GM21381 (cell line): ENCODE data around the gene IGSF5.
"Not testable (repeated sequence)": the region's sequence is repeated elsewhere in the genome, so short reads cannot be mapped to it uniquely, and the experiment has no call there.

ENCODE experiments used
- ATAC-seq: cut with Tn5 transposase; IDR thresholded peaks from one replicate; pipeline ENCODE4 v1.9.1; 2021; ENCODE audit warnings: mild to moderate bottlenecking, moderate library complexity; ENCODE audit not compliant: unreplicated experiment

IGSF5 gene

GRCh38 chr21:39744883-39745282 is at the start of gene IGSF5:
IGSF5 (plus strand) TSS chr21:39745183; CDS start chr21:39745510, 327 bp downstream.
- not testable (repeated sequence) for ATAC-seq

- no peak for ATAC-seq
Observed at GRCh38 chr21:39696196-39696595, 48.8 kb upstream of the IGSF5 start.

- no peak for ATAC-seq
Observed at GRCh38 chr21:39696618-39697017, 48.4 kb upstream of the IGSF5 start.

DNA sequence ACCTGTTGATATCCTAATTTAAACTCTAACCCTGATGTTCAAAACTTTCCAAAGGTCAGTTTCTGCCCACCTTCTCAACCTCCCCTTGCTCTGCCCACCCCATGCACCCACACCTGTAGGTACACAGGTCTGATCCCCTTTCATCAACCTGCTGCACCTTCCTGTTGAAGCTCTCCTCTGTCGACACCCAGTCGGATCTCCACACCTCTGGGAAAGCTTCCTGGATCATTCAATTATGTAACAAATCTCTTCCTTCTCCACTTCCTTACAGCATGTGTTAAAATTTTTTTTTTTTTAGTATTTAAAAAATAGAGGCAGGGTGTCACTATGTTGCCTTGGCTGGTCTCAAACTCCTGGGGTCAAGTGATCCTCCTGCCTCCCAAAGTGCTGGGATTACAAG is 44.7 kb upstream of the IGSF5 start:
- no peak for ATAC-seq

DNA sequence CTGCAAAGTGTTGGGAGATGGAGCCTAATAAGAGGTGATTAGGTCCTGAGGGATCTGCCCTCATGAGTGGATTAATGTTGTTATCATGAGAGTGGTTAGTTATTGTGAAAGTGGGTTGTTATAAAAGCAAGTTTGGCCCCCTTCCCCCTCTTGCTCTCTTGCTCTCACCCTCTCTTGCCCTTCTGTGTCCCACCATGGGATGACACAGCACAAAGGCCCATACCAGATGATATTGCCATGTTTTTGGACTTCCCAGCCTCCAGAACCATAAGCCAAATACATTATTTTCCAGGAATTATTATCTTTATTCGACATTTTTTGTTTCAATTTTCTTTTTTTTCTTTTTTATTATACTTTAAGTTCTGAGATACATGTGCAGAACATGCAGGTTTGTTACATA is 41.4 kb upstream of the IGSF5 start:
- ATAC-seq, result no peak

GRCh38 chr21:39705849-39706248 is 39.1 kb upstream of the IGSF5 start:
- ATAC-seq, result no peak

DNA sequence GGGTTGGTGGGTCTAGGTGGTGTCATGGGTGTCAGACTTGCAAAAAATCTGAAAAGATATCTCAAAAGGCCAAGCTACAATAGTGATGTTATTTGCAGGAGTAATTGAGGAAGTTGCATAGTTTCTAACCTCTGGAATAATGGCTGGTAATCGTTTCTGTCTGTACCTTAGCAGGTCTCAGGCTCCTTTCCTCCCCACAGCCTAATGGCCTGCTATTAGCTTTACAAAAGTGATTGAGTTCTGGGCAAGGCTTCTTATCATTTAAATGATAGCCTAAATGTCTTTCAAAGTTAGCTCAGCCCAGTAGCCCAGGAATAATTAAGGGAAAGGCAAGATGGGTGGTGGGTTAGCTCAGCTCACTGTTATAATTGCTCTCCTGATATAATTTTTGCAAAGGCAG is 37.7 kb upstream of the IGSF5 start:
- ATAC-seq, result no peak

DNA sequence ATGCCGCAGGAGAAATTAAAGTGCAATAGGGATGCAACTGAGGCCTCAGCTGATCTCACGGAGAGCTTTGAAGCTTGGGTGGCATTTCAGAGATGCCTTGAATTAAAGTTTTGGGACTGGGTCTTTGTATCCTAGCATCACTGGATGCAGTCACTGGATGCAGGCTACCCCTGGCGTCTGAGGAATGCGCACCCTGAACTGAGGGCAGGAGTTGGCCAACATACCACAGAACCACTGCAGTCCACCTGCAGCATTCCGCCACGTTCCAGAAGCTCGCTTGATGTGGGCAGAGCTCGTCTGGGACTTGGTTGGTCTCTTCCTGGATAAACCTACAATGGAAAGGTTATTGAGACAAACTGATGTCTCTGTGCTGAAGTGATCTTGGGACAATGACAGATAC is 34.1 kb upstream of the IGSF5 start:
- no peak for ATAC-seq

DNA sequence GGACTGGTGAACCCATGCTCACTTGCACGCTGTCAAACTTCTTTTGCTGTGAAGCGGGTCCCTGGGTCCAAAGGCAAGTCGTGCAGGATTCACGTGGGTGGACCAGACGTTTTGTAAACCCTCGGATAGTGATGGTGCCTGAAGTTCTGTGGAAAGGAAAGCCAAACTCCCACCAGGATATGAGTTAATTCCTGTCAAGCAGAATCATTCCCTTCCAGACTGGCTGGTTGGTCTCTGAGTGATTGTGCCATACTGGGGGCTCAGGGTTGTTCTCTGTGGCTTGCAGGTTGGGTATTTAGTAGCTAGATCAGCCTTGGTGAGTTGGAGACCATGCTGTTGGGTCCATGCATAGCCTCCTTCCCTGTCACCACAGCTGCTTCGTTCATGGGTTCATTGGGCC is 32.7 kb upstream of the IGSF5 start:
- no peak for ATAC-seq

DNA sequence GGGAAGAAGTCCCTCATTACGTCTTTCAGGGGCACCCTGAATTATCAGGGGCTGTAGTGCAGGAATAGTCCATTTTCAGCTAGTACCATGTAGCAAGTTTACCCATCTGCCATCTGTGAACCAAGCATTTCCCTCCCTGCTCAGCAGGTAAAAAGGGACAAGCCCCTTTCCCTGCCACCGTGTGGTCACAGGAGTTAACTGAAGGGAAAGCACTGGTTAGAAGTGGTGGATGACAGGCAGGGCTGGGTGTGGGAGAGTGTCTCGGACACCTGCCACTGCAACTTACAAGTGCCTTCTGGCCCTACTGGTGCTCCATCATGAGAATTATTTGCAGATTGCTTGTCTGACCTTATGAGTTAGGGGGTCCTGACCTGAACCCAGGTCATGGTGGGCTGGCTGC is 32.0 kb upstream of the IGSF5 start:
- no peak for ATAC-seq

DNA sequence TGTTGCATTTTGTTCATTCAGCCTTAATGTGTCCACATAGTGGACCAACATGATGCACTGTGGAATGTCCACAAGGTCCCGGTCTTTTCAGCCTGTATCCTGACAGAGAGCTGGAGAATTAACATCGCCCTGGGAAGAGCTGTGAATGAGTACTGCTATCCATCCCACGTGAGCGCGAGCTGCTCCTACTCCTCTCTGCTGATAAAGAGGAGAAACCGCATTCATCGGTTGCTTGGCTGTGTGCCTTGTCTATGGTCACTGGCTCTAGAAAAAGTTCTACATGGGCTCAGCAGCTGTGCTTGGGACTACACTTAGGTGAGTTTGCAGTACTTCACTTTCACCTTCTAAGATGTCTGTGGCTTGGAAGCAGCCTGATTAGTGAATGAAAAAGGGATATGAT is 31.1 kb upstream of the IGSF5 start:
- ATAC-seq, result no peak

- no peak for ATAC-seq
Observed at GRCh38 chr21:39714331-39714730, 30.7 kb upstream of the IGSF5 start.

DNA sequence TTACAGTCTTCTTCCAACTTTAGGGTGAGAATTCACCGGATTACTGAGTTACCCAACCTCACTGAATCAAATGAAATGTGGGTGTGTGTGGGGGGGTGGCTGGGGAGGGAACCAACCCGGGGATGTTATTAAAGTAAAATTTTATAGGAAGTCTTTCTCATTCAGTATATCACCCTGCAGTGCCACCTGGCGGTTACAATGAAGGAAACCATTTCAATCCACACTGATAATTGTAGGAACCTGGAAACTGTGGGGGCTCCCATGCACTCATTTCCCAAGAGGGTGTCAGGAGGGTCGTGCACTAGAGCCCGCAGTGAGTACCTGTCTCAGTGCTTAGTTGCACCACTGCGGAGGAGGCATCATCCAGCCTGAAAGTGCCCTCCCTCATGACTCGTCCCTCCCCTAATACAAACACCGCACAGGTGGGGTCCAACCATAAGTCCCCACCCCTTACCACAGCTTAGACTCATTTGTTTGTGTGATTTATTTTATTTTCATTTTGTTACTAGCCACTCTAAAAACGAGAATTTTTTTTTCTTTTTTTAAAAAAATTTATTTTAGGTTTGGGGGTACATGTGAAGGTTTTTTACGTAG is 29.1 kb upstream of the IGSF5 start:
- ATAC-seq, result no peak

- no peak for ATAC-seq
Observed at GRCh38 chr21:39720126-39720778, 24.7 kb upstream of the IGSF5 start.

GRCh38 chr21:39721885-39722284 is 23.1 kb upstream of the IGSF5 start:
- no peak for ATAC-seq

- no peak for ATAC-seq
Observed at GRCh38 chr21:39724944-39725343, 20.0 kb upstream of the IGSF5 start.

- no peak for ATAC-seq
Observed at GRCh38 chr21:39726133-39726532, 18.9 kb upstream of the IGSF5 start.

DNA sequence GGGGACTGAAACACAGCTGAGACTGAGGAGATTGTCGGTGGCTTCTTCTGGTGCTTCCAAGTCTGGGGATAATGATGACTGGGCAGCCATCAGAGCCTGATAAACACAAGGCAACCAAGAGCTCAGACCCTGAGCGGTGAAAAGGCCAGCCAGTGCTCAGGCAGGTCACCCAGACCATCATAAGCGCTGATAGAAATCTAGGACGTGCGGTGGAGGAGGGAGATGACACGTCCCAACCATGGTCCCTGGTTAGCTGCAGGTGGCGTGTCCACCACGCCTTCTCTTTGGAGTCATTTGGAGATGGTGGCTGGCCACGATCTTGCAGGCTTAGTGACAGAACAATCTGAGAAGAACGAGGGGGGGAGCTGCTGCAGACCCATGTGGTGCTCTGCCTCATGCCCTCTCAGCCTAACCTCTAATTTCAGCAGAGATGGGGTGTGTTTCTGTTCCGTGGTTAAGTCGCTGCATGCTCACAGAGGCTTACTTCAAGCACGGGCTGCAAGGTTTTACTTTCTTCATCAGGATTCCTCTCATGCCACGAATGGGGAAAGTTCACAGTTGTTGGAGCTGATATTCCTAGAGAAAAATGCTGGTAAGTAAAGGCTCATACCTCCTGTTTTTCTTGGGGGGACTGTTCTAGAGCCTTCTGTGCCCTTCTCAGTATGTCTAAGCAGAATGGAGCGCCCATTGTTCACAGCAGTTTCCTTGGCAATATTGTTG is 17.4 kb upstream of the IGSF5 start:
- no peak for ATAC-seq

- ATAC-seq, result no peak
Observed at GRCh38 chr21:39728341-39728740, 16.6 kb upstream of the IGSF5 start.

DNA sequence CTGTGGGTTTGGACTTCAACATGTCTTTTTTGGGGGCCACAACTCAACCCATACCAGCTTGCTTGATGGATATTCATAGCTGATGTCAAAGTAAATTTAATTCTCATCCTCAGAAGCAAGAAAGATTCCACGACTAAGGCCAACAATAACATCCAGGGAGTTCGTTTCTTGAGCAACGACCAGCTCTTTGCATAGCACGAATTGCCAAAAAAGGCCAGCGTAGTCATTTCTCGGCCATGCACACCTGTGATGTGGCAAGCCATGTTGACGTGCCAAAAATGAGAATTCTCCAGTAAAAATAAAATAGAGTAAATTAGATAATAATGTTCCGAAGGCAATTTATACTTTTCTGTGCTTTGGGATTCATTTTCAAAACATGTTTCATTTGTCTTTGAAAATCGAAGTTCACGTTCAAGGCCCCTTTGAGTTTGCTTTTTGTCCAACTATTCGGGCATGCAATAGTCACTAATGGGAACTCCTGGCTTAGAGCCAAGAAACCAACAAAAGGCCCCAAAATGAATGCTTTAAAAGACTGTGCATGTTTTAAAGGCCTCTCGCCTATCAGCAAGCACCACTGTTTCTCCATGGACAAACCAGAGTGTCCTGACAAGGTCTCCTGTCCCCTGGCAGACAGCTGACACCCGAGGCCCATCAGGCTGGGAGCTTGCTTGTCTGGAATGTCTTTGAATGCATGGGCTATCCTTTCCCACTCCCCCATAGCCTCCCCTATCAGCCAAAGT is 14.4 kb upstream of the IGSF5 start:
- no peak for ATAC-seq

- ATAC-seq, result no peak
Observed at GRCh38 chr21:39736716-39737115, 8.3 kb upstream of the IGSF5 start.
